ENCODE measurements around the gene NAALADL2.

NAALADL2 gene

DNA sequence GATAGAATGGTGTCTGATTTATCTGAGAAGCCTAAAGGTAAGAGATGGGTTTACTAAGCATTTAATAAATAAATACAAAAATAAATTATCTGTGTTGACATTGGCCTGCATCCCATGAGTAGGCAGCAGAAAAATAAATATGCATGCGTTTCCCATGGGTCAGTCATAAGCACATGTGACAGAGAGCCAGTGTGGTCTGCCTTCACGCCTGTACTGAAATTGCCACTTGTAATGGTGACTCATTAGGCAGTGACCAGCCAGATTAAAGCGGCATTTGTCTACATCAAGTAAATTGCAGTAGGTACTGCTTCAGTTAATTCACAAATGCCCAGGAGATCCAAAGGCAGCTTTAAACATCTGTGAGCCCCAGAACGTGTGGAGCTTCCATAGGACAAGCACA, 399.6 kb downstream of the NAALADL2 start:
- Histone ChIP-seq H3K27me3 (ENCODE audit: insufficient read depth, low read length) (no peaks in the 10 kb centered on the region), H2AFZ (ENCODE audit: insufficient read depth, low read length, poor library complexity) (no peak overlapping the region), H2BK120ac (ENCODE audit: insufficient read depth, low read length, poor library complexity) (no peak overlapping the region), H3K79me1 (ENCODE audit: low read length) (no peaks in the 10 kb centered on the region), H4K8ac (ENCODE audit: low read depth, low read length) (no peak overlapping the region), H3K27ac (ENCODE audit: low read depth, low read length) (no peak overlapping the region), H3K79me2 (ENCODE audit: control insufficient read depth, insufficient read depth, low read length, poor library complexity) (no peaks in the 10 kb centered on the region), H3K9me3 (ENCODE audit: insufficient read depth, low read depth, low read length) (no peaks in the 10 kb centered on the region), H3K4ac (ENCODE audit: low read depth, low read length) (no peak overlapping the region), H2AK5ac (ENCODE audit: low read length) (no peak overlapping the region), H3K23ac (ENCODE audit: low read length) (no peak overlapping the region), H4K91ac (ENCODE audit: low read depth, low read length) (no peak overlapping the region), H3K36me3 (ENCODE audit: control insufficient read depth in 1 of 2, insufficient read depth in 2 of 2, low read length in 2 of 2) (no peaks in the 10 kb centered on the region), H3K18ac (ENCODE audit: low read length) (no peak overlapping the region), H3K9ac (ENCODE audit: low read length) (no peak overlapping the region), H3K4me2 (ENCODE audit: low read length) (no peak overlapping the region), H4K12ac (ENCODE audit: low read depth, low read length) (no peak overlapping the region), H3K14ac (ENCODE audit: low read length) (no peak overlapping the region), H3K4me3 (ENCODE audit: low read depth, low read length) (no peak overlapping the region), H2BK5ac (ENCODE audit: low read depth, low read length, poor library complexity) (no peak overlapping the region), H3K4me1 (ENCODE audit: control insufficient read depth in 1 of 2, insufficient read depth in 2 of 2, low read length in 2 of 2) (no peaks in the 10 kb centered on the region), H2BK12ac (ENCODE audit: low read length) (no peak overlapping the region)
- DNase-seq: no peak
- no CpG with 5 or more reads among the region's 4 CpGs for WGBS (ENCODE audit: extremely low coverage, insufficient coverage, insufficient read length)

GRCh38 chr3:175260145-175260794, 401.1 kb downstream of the NAALADL2 start:
- Histone ChIP-seq H2BK12ac (ENCODE audit: low read length) (no peak overlapping the region), H2AFZ (ENCODE audit: insufficient read depth, low read length, poor library complexity) (no peak overlapping the region), H2BK120ac (ENCODE audit: insufficient read depth, low read length, poor library complexity) (no peak overlapping the region), H3K79me2 (ENCODE audit: control insufficient read depth, insufficient read depth, low read length, poor library complexity) (no peaks in the 10 kb centered on the region), H3K79me1 (ENCODE audit: low read length) (no peaks in the 10 kb centered on the region), H3K4me2 (ENCODE audit: low read length) (no peak overlapping the region), H4K8ac (ENCODE audit: low read depth, low read length) (no peak overlapping the region), H2BK5ac (ENCODE audit: low read depth, low read length, poor library complexity) (no peak overlapping the region), H3K36me3 (ENCODE audit: control insufficient read depth in 1 of 2, insufficient read depth in 2 of 2, low read length in 2 of 2) (no peaks in the 10 kb centered on the region), H3K18ac (ENCODE audit: low read length) (no peak overlapping the region), H4K12ac (ENCODE audit: low read depth, low read length) (no peak overlapping the region), H3K27me3 (ENCODE audit: insufficient read depth, low read length) (no peaks in the 10 kb centered on the region), H3K9ac (ENCODE audit: low read length) (no peak overlapping the region), H3K14ac (ENCODE audit: low read length) (no peak overlapping the region), H3K4ac (ENCODE audit: low read depth, low read length) (no peak overlapping the region), H3K23ac (ENCODE audit: low read length) (no peak overlapping the region), H3K4me1 (ENCODE audit: control insufficient read depth in 1 of 2, insufficient read depth in 2 of 2, low read length in 2 of 2) (no peaks in the 10 kb centered on the region), H4K91ac (ENCODE audit: low read depth, low read length) (no peak overlapping the region), H3K9me3 (ENCODE audit: insufficient read depth, low read depth, low read length) (no peaks in the 10 kb centered on the region), H3K27ac (ENCODE audit: low read depth, low read length) (no peak overlapping the region), H3K4me3 (ENCODE audit: low read depth, low read length) (no peak overlapping the region), H2AK5ac (ENCODE audit: low read length) (no peak overlapping the region)
- no CpG with 5 or more reads among the region's 3 CpGs for WGBS (ENCODE audit: extremely low coverage, insufficient coverage, insufficient read length)
- no peak for DNase-seq

- no peak overlapping the region for H3K14ac ChIP-seq (ENCODE audit: low read length)
- H3K79me1 ChIP-seq (ENCODE audit: low read length): no peaks in the 10 kb centered on the region
- no peak overlapping the region for H3K9ac ChIP-seq (ENCODE audit: low read length)
- H3K4me3 ChIP-seq (ENCODE audit: low read depth, low read length): no peak overlapping the region
- no peaks in the 10 kb centered on the region for H3K9me3 ChIP-seq (ENCODE audit: insufficient read depth, low read depth, low read length)
- H3K23ac ChIP-seq (ENCODE audit: low read length): no peak overlapping the region
- no CpG with 5 or more reads among the region's 1 CpG for WGBS (ENCODE audit: extremely low coverage, insufficient coverage, insufficient read length)
- H3K79me2 ChIP-seq (ENCODE audit: control insufficient read depth, insufficient read depth, low read length, poor library complexity): no peaks in the 10 kb centered on the region
- no peak overlapping the region for H4K8ac ChIP-seq (ENCODE audit: low read depth, low read length)
- no peak overlapping the region for H3K4ac ChIP-seq (ENCODE audit: low read depth, low read length)
- H3K27me3 ChIP-seq (ENCODE audit: insufficient read depth, low read length): no peaks in the 10 kb centered on the region
- no peak overlapping the region for H3K18ac ChIP-seq (ENCODE audit: low read length)
- no peaks in the 10 kb centered on the region for H3K4me1 ChIP-seq (ENCODE audit: control insufficient read depth in 1 of 2, insufficient read depth in 2 of 2, low read length in 2 of 2)
- no peak overlapping the region for H4K12ac ChIP-seq (ENCODE audit: low read depth, low read length)
- no peak overlapping the region for H4K91ac ChIP-seq (ENCODE audit: low read depth, low read length)
- no peaks in the 10 kb centered on the region for H3K36me3 ChIP-seq (ENCODE audit: control insufficient read depth in 1 of 2, insufficient read depth in 2 of 2, low read length in 2 of 2)
- no peak overlapping the region for H3K4me2 ChIP-seq (ENCODE audit: low read length)
- H2BK5ac ChIP-seq (ENCODE audit: low read depth, low read length, poor library complexity): no peak overlapping the region
- no peak overlapping the region for H2BK12ac ChIP-seq (ENCODE audit: low read length)
- no peak overlapping the region for H2AFZ ChIP-seq (ENCODE audit: insufficient read depth, low read length, poor library complexity)
- DNase-seq: no peak
- H3K27ac ChIP-seq (ENCODE audit: low read depth, low read length): no peak overlapping the region
- H2BK120ac ChIP-seq (ENCODE audit: insufficient read depth, low read length, poor library complexity): no peak overlapping the region
- H2AK5ac ChIP-seq (ENCODE audit: low read length): no peak overlapping the region
Measured at GRCh38 chr3:175266478-175266877, 407.3 kb downstream of the NAALADL2 start.

DNA sequence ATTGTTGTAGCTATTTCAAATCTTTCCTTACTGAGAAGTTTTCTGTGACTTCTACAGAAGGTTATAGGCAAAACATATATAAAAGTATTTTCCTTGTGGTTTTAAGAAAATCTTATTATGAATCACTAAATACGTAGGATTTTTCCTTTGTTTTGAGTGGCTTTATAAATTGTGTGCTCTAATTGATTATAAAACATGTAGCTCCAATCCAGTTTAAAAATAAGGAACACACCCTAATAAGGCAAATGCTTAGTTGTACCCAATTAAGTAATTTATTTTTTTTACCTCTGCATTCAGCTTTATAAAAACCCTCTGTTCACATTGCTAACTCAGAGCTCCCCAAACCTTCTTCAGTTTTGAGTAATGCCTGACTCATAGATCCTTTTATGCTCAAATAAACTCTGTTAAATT, 408.0 kb downstream of the NAALADL2 start:
- no peak overlapping the region for H4K12ac ChIP-seq (ENCODE audit: low read depth, low read length)

More for the DNA sequence above, 408.0 kb downstream of the NAALADL2 start:
- no peak overlapping the region for H2AFZ ChIP-seq (ENCODE audit: insufficient read depth, low read length, poor library complexity)
- no peak for DNase-seq
- H3K27me3 ChIP-seq (ENCODE audit: insufficient read depth, low read length): no peaks in the 10 kb centered on the region
- no peak overlapping the region for H3K4me2 ChIP-seq (ENCODE audit: low read length)
- no CpG with 5 or more reads among the region's 1 CpG for WGBS (ENCODE audit: extremely low coverage, insufficient coverage, insufficient read length)
- no peak overlapping the region for H3K4ac ChIP-seq (ENCODE audit: low read depth, low read length)
- no peak overlapping the region for H3K4me3 ChIP-seq (ENCODE audit: low read depth, low read length)
- no peak overlapping the region for H4K8ac ChIP-seq (ENCODE audit: low read depth, low read length)
- H3K79me2 ChIP-seq (ENCODE audit: control insufficient read depth, insufficient read depth, low read length, poor library complexity): no peaks in the 10 kb centered on the region
- no peak overlapping the region for H2AK5ac ChIP-seq (ENCODE audit: low read length)
- H3K14ac ChIP-seq (ENCODE audit: low read length): no peak overlapping the region
- H3K9me3 ChIP-seq (ENCODE audit: insufficient read depth, low read depth, low read length): no peaks in the 10 kb centered on the region
- no peak overlapping the region for H3K27ac ChIP-seq (ENCODE audit: low read depth, low read length)
- no peak overlapping the region for H2BK120ac ChIP-seq (ENCODE audit: insufficient read depth, low read length, poor library complexity)
- H3K79me1 ChIP-seq (ENCODE audit: low read length): no peaks in the 10 kb centered on the region
- H3K18ac ChIP-seq (ENCODE audit: low read length): no peak overlapping the region
- no peak overlapping the region for H2BK12ac ChIP-seq (ENCODE audit: low read length)
- H3K36me3 ChIP-seq (ENCODE audit: control insufficient read depth in 1 of 2, insufficient read depth in 2 of 2, low read length in 2 of 2): no peaks in the 10 kb centered on the region
- no peak overlapping the region for H2BK5ac ChIP-seq (ENCODE audit: low read depth, low read length, poor library complexity)
- no peak overlapping the region for H3K9ac ChIP-seq (ENCODE audit: low read length)
- no peak overlapping the region for H3K23ac ChIP-seq (ENCODE audit: low read length)
- no peak overlapping the region for H4K91ac ChIP-seq (ENCODE audit: low read depth, low read length)
- no peaks in the 10 kb centered on the region for H3K4me1 ChIP-seq (ENCODE audit: control insufficient read depth in 1 of 2, insufficient read depth in 2 of 2, low read length in 2 of 2)

Measured in trophoblast cell (in vitro differentiated cells and primary cell).